Panc1 (cell line): ENCODE data around the gene RPL28. TPM values are rescaled to one million over a fixed set of nuclear protein-coding genes. Genes with fewer than 3 reads are reported as not detected.

ENCODE experiments used
- ATAC-seq: fragments of 200-7000 bp; cut with Tn5 transposase; 2 replicates; pipeline ENCODE4 v1.9.1; 2020; ENCODE audit warnings: mild to moderate bottlenecking, moderate library complexity
- BruUV-seq: library from RNA; stranded (reverse); fragments of 400-500 nt; replicated peaks from 2 replicates; lab custom pipeline; 2021; lab: Mats Ljungman, UMichigan
- CTCF ChIA-PET: fragments of 300-600 bp; sonication (Branson Sonifier 250); formaldehyde crosslinking; loops from one replicate; lab custom pipeline; 2022; ENCODE audit warnings: antibody characterized with exemption; lab: Charles Lee
- POLR2A ChIA-PET: fragments of 300-600 bp; sonication (Branson Sonifier 250); formaldehyde crosslinking; loops from one replicate; lab custom pipeline; 2022; ENCODE audit warnings: antibody characterized with exemption; lab: Charles Lee
- DNase-seq: peaks from one replicate; pipeline ENCODE4 v3.0.0-alpha.2; 2010; ENCODE audit warnings: low read depth, low spot score
- H3K27ac ChIP-seq: 2 replicates; pipeline ENCODE4 v1.5.1; 2011; ENCODE audit warnings: mild to moderate bottlenecking, low read length, inconsistent platforms
- H3K27me3 ChIP-seq: fragments of 200-500 bp; sonication (Bioruptor generic); 2 replicates; pipeline ENCODE4 v1.6.0; 2014; ENCODE audit warnings: low read length, inconsistent platforms; ENCODE audit not compliant: control insufficient read depth, insufficient read depth
- H3K36me3 ChIP-seq: fragments of 200-500 bp; sonication (Bioruptor generic); 2 replicates; pipeline ENCODE4 v1.5.1; 2014; ENCODE audit warnings: inconsistent platforms, mild to moderate bottlenecking, low read length, moderate library complexity; ENCODE audit not compliant: control insufficient read depth, insufficient read depth
- H3K4me1 ChIP-seq: 2 replicates; pipeline ENCODE4 v1.5.1; 2011; ENCODE audit warnings: inconsistent platforms, mild to moderate bottlenecking, low read length, moderate library complexity; ENCODE audit not compliant: control insufficient read depth, insufficient read depth
- H3K4me3 ChIP-seq, 2 experiments: 2 replicates each; pipeline ENCODE4 v1.5.1; 2011 to 2012; ENCODE audit warnings: low read depth in 2 of 2, low read length in 2 of 2, mild to moderate bottlenecking in 2 of 2, inconsistent platforms in 1 of 2, moderate library complexity in 1 of 2
- H3K9me3 ChIP-seq: fragments of 200-500 bp; sonication (Bioruptor generic); 2 replicates; pipeline ENCODE4 v1.5.1; 2014; ENCODE audit warnings: low read depth, mild to moderate bottlenecking, inconsistent platforms, low read length, moderate library complexity; ENCODE audit not compliant: control insufficient read depth, insufficient read depth
- CTCF ChIP-seq: fragments of 450-650 bp; IDR thresholded peaks from 2 replicates; pipeline ENCODE4 v1.5.1; 2017; ENCODE audit warnings: mild to moderate bottlenecking
- POLR2AphosphoS5 ChIP-seq: IDR thresholded peaks from 2 replicates; pipeline ENCODE4 v1.6.1; 2012; ENCODE audit warnings: mild to moderate bottlenecking, low read depth, low read length, moderate library complexity
- REST ChIP-seq, 2 experiments: IDR thresholded peaks; 2 replicates each; pipeline ENCODE4 v1.6.1; 2011 to 2012; ENCODE audit warnings: low read depth in 2 of 2, control low read depth in 1 of 2, low read length in 1 of 2, mild to moderate bottlenecking in 1 of 2, moderate library complexity in 1 of 2; ENCODE audit not compliant: insufficient read depth in 1 of 2
- SIN3A ChIP-seq: IDR thresholded peaks from 2 replicates; pipeline ENCODE4 v1.6.1; 2012; ENCODE audit warnings: low read depth, mild to moderate bottlenecking, low read length, moderate library complexity, borderline replicate concordance; ENCODE audit not compliant: insufficient read depth
- TCF7L2 ChIP-seq: IDR thresholded peaks from 2 replicates; pipeline ENCODE4 v1.6.1; 2011; ENCODE audit warnings: mild to moderate bottlenecking, low read depth, low read length, inconsistent platforms
- in situ Hi-C: cut with HindIII; loops from 2 replicates; pipeline ENCODE4 v1.10.0; 2016; ENCODE audit warnings: low sequenced_read_pairs, low pct_unique_long_range_greater_than_20kb
- intact Hi-C: fragments of 100-400 bp; cut with micrococcal nuclease; formaldehyde crosslinking; loops from one replicate; pipeline ENCODE4 v1.10.0; 2022; ENCODE audit not compliant: unreplicated experiment
- total RNA-seq: library from RNA; stranded (reverse); gene quantifications from one replicate; pipeline ENCODE4 v1.2.1, GENCODE V29; 2021; ENCODE audit not compliant: unreplicated experiment

The RPL28 gene
- total RNA-seq, 1 experiment from 2014 or later: 2,154 TPM

- no peak for TF ChIP-seq TCF7L2
- ATAC-seq (no peak), DNase-seq (no peak)
- intact Hi-C loops: no loop called here
- Histone ChIP-seq H3K9me3 (no peaks in the 10 kb centered on the region), H3K27me3 (peaks cover 21% of the 10 kb centered on the region), H3K4me1 (peaks cover 5% of the 10 kb centered on the region; the same call in 1 of the 2 replicates), H3K36me3 (no peaks in the 10 kb centered on the region), H3K4me3 (no peak overlapping the region), H3K27ac (no peak overlapping the region)
- CTCF ChIA-PET: no interaction called here
- POLR2A ChIA-PET: no interaction called here
- no TSS peak for BruUV-seq
- in situ Hi-C loops: no loop called here
These were observed 55.6 kb downstream of the RPL28 start for GRCh38 chr19:55441319-55441691.

GRCh38 chr19:55441692-55442321 lies 56.1 kb downstream of the RPL28 start:
- CTCF ChIA-PET: no interaction called here

GRCh38 chr19:55442372-55442961 lies 56.7 kb downstream of the RPL28 start:
- H3K4me3 ChIP-seq: no peak overlapping the region; a peak in 1 of 4 replicates
- BruUV-seq: no TSS peak
- ATAC-seq (peak; percentile 59), DNase-seq (no peak)
- intact Hi-C loops: no loop called here
- ChIA-PET CTCF (no interaction called here), POLR2A (interaction anchor here (0.5 kb wide), 1 partner anchor 23 kb away, joined by 6 read pairs; no protein-coding TSS in a partner anchor)
- H3K9me3 ChIP-seq: no peaks in the 10 kb centered on the region
- TF ChIP-seq CTCF (no peak), TCF7L2 (no peak), SIN3A (no peak), POLR2AphosphoS5 (no peak), REST (IDR thresholded peaks at IDR 0.05; ENCODE audit: insufficient read depth in 1 of 2, low read depth in 2 of 2, low read length in 1 of 2) (no peak)
- peaks cover 21% of the 10 kb centered on the region for H3K27me3 ChIP-seq
- no peaks in the 10 kb centered on the region for H3K36me3 ChIP-seq
- in situ Hi-C loops: no loop called here
- H3K27ac ChIP-seq: no peak overlapping the region
- peaks cover 8% of the 10 kb centered on the region for H3K4me1 ChIP-seq

More at GRCh38 chr19:55441692-55442321, 56.1 kb downstream of the RPL28 start:
- H3K27me3 ChIP-seq: peaks cover 21% of the 10 kb centered on the region
- no peak for TF ChIP-seq TCF7L2
- TF ChIP-seq CTCF: no peak
- DNase-seq (no peak), ATAC-seq (peak; percentile 37)
- intact Hi-C loops (no loop called here), in situ Hi-C loops (no loop called here)
- H3K4me1 ChIP-seq: peaks cover 5% of the 10 kb centered on the region; the same call in 1 of the 2 replicates
- POLR2A ChIA-PET: no interaction called here
- BruUV-seq: no TSS peak
- no peak overlapping the region for H3K27ac ChIP-seq
- H3K4me3 ChIP-seq: peak overlapping the region in 1 of 2 experiments; percentile 29; a peak in 2 of 4 replicates
- no peaks in the 10 kb centered on the region for H3K9me3 ChIP-seq
- no peaks in the 10 kb centered on the region for H3K36me3 ChIP-seq
